Breast epithelium (tissue), 3 donors: ENCODE measurements around the gene SPIB.

Source experiments
- POLR2A ChIP-seq: fragments of 450-650 bp; IDR thresholded peaks from one replicate; pipeline ENCODE4 v1.6.1; 2016; ENCODE audit warnings: antibody characterized with exemption, mild to moderate bottlenecking, moderate library complexity
- POLR2AphosphoS5 ChIP-seq, 3 donors: sonication (generic); formaldehyde crosslinking; IDR thresholded peaks; one replicate each; pipeline ENCODE4 v1.6.1; 2017; ENCODE audit warnings: antibody characterized with exemption in 3 of 3
- TF ChIP-seq, protein P1 (sequence below), 3 donors: fragments of 450-650 bp; IDR thresholded peaks; one replicate each; pipeline ENCODE4 v1.5.1; 2016 to 2017; ENCODE audit warnings: antibody characterized with exemption in 3 of 3, mild to moderate bottlenecking in 3 of 3, moderate library complexity in 3 of 3

DNA sequence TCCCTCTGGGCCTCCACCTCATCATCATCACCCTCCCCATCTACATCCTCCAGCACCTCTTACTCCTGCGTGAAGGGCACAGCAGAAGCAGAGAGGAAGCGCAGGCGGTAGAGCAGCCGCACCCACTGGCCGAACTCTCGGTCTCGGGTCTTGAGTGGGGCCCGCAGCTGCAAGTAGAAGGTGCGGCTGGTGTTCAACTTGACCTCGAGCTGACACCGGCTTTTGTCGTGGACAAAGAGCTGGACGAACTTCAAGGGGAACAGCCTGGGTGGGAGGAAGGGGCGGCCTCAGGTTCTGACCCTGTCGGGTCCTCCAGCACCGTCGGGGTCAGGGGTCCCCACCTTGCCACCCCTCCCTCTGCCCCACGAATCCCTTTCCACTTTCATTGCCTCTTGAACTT lies 48.8 kb downstream of the SPIB start:
- TF ChIP-seq, protein P1, sequence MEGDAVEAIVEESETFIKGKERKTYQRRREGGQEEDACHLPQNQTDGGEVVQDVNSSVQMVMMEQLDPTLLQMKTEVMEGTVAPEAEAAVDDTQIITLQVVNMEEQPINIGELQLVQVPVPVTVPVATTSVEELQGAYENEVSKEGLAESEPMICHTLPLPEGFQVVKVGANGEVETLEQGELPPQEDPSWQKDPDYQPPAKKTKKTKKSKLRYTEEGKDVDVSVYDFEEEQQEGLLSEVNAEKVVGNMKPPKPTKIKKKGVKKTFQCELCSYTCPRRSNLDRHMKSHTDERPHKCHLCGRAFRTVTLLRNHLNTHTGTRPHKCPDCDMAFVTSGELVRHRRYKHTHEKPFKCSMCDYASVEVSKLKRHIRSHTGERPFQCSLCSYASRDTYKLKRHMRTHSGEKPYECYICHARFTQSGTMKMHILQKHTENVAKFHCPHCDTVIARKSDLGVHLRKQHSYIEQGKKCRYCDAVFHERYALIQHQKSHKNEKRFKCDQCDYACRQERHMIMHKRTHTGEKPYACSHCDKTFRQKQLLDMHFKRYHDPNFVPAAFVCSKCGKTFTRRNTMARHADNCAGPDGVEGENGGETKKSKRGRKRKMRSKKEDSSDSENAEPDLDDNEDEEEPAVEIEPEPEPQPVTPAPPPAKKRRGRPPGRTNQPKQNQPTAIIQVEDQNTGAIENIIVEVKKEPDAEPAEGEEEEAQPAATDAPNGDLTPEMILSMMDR (IDR thresholded peaks at IDR 0.05), result no peak
- no peak for TF ChIP-seq POLR2A
- no peak for TF ChIP-seq POLR2AphosphoS5 (IDR thresholded peaks at IDR 0.05)
